AG10803 (cell line): ENCODE measurements around the gene GMDS.

ENCODE experiments used
- DNase-seq: peaks from one replicate; pipeline ENCODE4 v3.0.0; 2010; ENCODE audit warnings: low read depth
- H3K4me3 ChIP-seq: 2 replicates; pipeline ENCODE4 v1.5.1; 2011; ENCODE audit warnings: mild to moderate bottlenecking, low read length, control low read depth
- CTCF ChIP-seq: conservative IDR thresholded peaks from 2 replicates; pipeline ENCODE4 v1.5.1; 2011; ENCODE audit warnings: mild to moderate bottlenecking, low read length, control low read depth, inconsistent platforms

GMDS gene

GRCh38 chr6:1796706-1797529 is 448.5 kb downstream of the GMDS start:
- peak; percentile 7 for DNase-seq
- TF ChIP-seq CTCF: no peak
- H3K4me3 ChIP-seq: no peak overlapping the region

- no peak for TF ChIP-seq CTCF
- DNase-seq: no peak
- H3K4me3 ChIP-seq: no peak overlapping the region
These were observed 449.5 kb downstream of the GMDS start for GRCh38 chr6:1795910-1796309.

- no peak overlapping the region for H3K4me3 ChIP-seq
- TF ChIP-seq CTCF: peak; percentile 50
- no peak for DNase-seq
These were observed 452.4 kb downstream of the GMDS start for GRCh38 chr6:1792989-1793388.

GRCh38 chr6:1790684-1791083 is 454.7 kb downstream of the GMDS start:
- TF ChIP-seq CTCF: no peak
- no peak overlapping the region for H3K4me3 ChIP-seq
- no peak for DNase-seq

GRCh38 chr6:1789092-1789491 is 456.3 kb downstream of the GMDS start:
- DNase-seq: peak; percentile 12
- no peak for TF ChIP-seq CTCF
- H3K4me3 ChIP-seq: no peak overlapping the region

GRCh38 chr6:1787894-1788293 is 457.5 kb downstream of the GMDS start:
- DNase-seq: peak; percentile 71
- no peak overlapping the region for H3K4me3 ChIP-seq

More at GRCh38 chr6:1787894-1788293, 457.5 kb downstream of the GMDS start:
- TF ChIP-seq CTCF: no peak
